Measurements from ENCODE around the gene TCF15. TPM values are rescaled to one million over a fixed set of nuclear protein-coding genes. Genes with fewer than 3 reads are reported as not detected.

Gene TCF15
- total and polyA plus RNA-seq, 4 donors = not detected

DNA sequence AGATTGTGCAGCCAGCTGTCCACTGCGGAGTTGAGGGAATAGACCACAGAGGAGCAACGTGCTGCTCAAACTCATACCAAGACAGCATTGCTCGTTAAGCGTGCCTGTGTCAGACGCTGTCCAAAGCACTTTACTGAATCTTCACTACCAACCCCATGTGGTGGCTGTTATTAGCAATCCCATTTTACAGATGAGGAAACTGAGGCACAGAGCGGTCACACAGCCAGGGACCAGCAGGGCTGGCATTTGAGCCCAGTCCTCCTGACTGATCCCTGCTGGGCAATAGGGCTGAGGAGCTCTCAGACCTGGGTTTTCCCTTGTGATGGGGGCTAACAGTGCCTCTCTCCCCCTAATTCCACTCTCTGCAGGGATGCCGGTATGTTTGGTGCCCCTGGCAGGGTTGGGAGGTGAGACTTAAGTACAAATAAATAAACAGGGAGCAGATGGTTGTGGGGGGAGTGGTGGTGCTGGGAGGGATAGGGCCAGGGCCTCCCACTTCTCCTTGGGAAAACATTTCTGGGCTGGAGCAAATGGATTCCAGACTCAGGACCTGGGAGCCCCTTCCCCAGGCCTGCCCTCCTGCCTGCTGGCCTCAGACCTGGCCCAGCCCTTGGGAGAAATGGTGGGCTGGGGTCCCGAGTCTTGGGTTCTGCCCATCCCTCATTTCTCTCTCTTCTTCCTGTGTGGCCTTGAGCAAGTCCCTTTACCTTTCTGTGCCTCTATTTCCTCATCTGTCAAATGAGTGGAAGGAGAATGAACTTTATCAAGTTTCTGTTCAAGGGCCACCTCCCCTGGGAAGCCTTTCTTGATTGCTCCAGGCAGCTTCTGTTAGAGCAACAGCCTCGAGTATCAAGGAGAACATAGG, 25.2 kb upstream of the TCF15 start:
- H3K9me3 ChIP-seq (ENCODE audit: control insufficient read depth in 4 of 4, low read length in 3 of 4) = no peaks in the 10 kb centered on the region
- 73% methylated on average over 9 of the region's 9 CpGs for WGBS
- no peak overlapping the region for H3K4me3 ChIP-seq (ENCODE audit: low read depth in 1 of 3, low read length in 3 of 3)
- H3K27ac ChIP-seq (ENCODE audit: low read depth in 1 of 2, low read length in 2 of 2) = no peak overlapping the region
- no peak for DNase-seq (ENCODE audit: low spot score)
- H3K27me3 ChIP-seq (ENCODE audit: control insufficient read depth in 4 of 4, insufficient read depth in 4 of 4, low read length in 3 of 4) = no peaks in the 10 kb centered on the region
- TF ChIP-seq RAD21 (IDR thresholded peaks at IDR 0.05) (no peak), SP1 (IDR thresholded peaks at IDR 0.05) (no peak), HNF4G (IDR thresholded peaks at IDR 0.05) (no peak), FOXA2 (IDR thresholded peaks at IDR 0.05) (no peak), GABPA (IDR thresholded peaks at IDR 0.05 in 1 of 2, conservative IDR thresholded peaks at IDR 0.05 in 1 of 2) (no peak), YY1 (IDR thresholded peaks at IDR 0.05) (no peak), NR2F2 (IDR thresholded peaks at IDR 0.05) (no peak)
- H3K36me3 ChIP-seq (ENCODE audit: control insufficient read depth in 4 of 4, insufficient read depth in 3 of 4, low read depth in 1 of 4, low read length in 3 of 4) = no peaks in the 10 kb centered on the region
- H3K9ac ChIP-seq (ENCODE audit: low read depth in 1 of 2, low read length in 2 of 2) = no peak overlapping the region
- no peaks in the 10 kb centered on the region for H3K4me1 ChIP-seq (ENCODE audit: control insufficient read depth in 4 of 4, insufficient read depth in 4 of 4, low read length in 3 of 4)

DNA sequence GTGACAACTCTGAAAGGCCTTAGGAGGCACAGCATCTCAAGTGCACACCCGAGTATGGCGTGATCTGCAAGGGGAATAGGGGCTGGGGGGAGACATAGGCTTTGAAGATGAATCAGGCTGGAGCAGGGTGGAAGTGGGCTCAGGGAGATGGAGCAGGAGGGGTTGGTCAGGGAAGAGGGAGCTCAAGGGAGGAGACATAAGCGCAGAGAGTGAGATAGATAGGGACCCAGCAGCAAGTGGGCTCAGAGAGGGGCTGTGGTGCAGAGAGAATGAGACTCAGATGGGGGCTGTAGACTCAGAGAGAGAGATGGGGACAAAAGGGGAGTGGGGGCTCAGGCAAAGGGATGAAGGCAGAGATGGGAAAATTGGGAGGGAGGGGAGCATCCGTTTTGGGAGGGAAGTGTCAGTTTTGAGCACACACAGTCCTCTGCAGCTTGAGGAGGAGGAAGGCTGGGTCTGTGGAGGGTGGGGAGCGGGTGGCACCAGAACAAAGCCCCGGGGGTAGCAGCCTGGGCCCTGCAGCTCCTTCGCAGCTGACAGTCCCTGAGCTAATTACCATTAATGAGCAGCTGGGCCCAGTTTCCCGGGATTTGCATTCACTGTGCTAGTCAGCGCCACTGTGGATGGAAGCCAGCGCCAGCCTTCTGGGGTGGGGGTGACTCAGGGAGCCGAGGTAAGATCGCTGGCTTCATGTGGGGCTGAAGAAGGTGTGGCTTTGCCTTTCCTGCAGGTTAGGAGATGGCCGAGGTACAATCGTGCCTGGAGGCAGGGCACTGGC, 24.2 kb upstream of the TCF15 start:
- no peaks in the 10 kb centered on the region for H3K9me3 ChIP-seq (ENCODE audit: control insufficient read depth in 4 of 4, low read length in 3 of 4)
- no peaks in the 10 kb centered on the region for H3K27me3 ChIP-seq (ENCODE audit: control insufficient read depth in 4 of 4, insufficient read depth in 4 of 4, low read length in 3 of 4)
- no peak for DNase-seq (ENCODE audit: low spot score)
- TF ChIP-seq TAF1 (conservative IDR thresholded peaks at IDR 0.05) (no peak), JUND (IDR thresholded peaks at IDR 0.05) (no peak), FOXA2 (IDR thresholded peaks at IDR 0.05) (no peak), HNF4A (conservative IDR thresholded peaks at IDR 0.05) (no peak), SP1 (IDR thresholded peaks at IDR 0.05) (no peak), GABPA (IDR thresholded peaks at IDR 0.05 in 1 of 2, conservative IDR thresholded peaks at IDR 0.05 in 1 of 2) (no peak), NR2F2 (IDR thresholded peaks at IDR 0.05) (no peak)
- TF ChIP-seq, protein P1, sequence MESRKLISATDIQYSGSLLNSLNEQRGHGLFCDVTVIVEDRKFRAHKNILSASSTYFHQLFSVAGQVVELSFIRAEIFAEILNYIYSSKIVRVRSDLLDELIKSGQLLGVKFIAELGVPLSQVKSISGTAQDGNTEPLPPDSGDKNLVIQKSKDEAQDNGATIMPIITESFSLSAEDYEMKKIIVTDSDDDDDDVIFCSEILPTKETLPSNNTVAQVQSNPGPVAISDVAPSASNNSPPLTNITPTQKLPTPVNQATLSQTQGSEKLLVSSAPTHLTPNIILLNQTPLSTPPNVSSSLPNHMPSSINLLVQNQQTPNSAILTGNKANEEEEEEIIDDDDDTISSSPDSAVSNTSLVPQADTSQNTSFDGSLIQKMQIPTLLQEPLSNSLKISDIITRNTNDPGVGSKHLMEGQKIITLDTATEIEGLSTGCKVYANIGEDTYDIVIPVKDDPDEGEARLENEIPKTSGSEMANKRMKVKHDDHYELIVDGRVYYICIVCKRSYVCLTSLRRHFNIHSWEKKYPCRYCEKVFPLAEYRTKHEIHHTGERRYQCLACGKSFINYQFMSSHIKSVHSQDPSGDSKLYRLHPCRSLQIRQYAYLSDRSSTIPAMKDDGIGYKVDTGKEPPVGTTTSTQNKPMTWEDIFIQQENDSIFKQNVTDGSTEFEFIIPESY (IDR thresholded peaks at IDR 0.05) = no peak
- TF ChIP-seq, protein P2, sequence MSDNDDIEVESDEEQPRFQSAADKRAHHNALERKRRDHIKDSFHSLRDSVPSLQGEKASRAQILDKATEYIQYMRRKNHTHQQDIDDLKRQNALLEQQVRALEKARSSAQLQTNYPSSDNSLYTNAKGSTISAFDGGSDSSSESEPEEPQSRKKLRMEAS (IDR thresholded peaks at IDR 0.05) = no peak
- no peak overlapping the region for H3K27ac ChIP-seq (ENCODE audit: low read depth in 1 of 2, low read length in 2 of 2)
- no peak overlapping the region for H3K9ac ChIP-seq (ENCODE audit: low read depth in 1 of 2, low read length in 2 of 2)
- H3K4me1 ChIP-seq (ENCODE audit: control insufficient read depth in 4 of 4, insufficient read depth in 4 of 4, low read length in 3 of 4) = no peaks in the 10 kb centered on the region
- 63% methylated on average over 14 of the region's 14 CpGs for WGBS
- H3K36me3 ChIP-seq (ENCODE audit: control insufficient read depth in 4 of 4, insufficient read depth in 3 of 4, low read depth in 1 of 4, low read length in 3 of 4) = no peaks in the 10 kb centered on the region
- H3K4me3 ChIP-seq (ENCODE audit: low read depth in 1 of 3, low read length in 3 of 3) = no peak overlapping the region

DNA sequence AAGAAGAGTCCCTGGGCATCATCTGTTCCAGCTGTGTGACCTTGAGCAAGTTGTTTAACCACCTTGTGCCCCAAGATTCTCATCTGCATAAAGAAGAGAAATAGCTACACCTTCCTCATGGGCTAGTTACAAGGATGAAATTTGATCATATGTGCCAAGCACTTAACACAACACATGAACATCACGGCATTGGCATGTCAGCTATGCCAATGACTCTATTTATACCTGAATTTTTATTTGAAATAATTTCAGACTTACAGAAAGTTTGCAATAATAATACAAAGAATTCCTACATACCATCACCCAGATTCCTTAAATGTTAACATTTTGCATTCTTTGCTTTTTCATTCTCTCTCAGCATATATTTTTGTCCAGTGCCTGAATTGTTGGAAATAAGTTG, 21.0 kb upstream of the TCF15 start:
- 71% methylated on average over 1 of the region's 1 CpG for WGBS
- TF ChIP-seq TAF1 (conservative IDR thresholded peaks at IDR 0.05) (no peak), FOXA2 (IDR thresholded peaks at IDR 0.05) (no peak), SP1 (IDR thresholded peaks at IDR 0.05) (no peak), EGR1 (IDR thresholded peaks at IDR 0.05; ENCODE audit: low read depth in 2 of 2) (no peak), FOXA1 (IDR thresholded peaks at IDR 0.05) (no peak), YY1 (IDR thresholded peaks at IDR 0.05) (no peak), GABPA (IDR thresholded peaks at IDR 0.05 in 1 of 2, conservative IDR thresholded peaks at IDR 0.05 in 1 of 2) (no peak)
- TF ChIP-seq, protein P1 (IDR thresholded peaks at IDR 0.05) = no peak
- TF ChIP-seq, protein P3, sequence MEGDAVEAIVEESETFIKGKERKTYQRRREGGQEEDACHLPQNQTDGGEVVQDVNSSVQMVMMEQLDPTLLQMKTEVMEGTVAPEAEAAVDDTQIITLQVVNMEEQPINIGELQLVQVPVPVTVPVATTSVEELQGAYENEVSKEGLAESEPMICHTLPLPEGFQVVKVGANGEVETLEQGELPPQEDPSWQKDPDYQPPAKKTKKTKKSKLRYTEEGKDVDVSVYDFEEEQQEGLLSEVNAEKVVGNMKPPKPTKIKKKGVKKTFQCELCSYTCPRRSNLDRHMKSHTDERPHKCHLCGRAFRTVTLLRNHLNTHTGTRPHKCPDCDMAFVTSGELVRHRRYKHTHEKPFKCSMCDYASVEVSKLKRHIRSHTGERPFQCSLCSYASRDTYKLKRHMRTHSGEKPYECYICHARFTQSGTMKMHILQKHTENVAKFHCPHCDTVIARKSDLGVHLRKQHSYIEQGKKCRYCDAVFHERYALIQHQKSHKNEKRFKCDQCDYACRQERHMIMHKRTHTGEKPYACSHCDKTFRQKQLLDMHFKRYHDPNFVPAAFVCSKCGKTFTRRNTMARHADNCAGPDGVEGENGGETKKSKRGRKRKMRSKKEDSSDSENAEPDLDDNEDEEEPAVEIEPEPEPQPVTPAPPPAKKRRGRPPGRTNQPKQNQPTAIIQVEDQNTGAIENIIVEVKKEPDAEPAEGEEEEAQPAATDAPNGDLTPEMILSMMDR (IDR thresholded peaks at IDR 0.05; ENCODE audit: low read depth, low read length, missing input control) = no peak

More for the DNA sequence above, 21.0 kb upstream of the TCF15 start:
- Histone ChIP-seq H3K4me3 (ENCODE audit: low read depth in 1 of 3, low read length in 3 of 3) (no peak overlapping the region), H3K9ac (ENCODE audit: low read depth in 1 of 2, low read length in 2 of 2) (no peak overlapping the region), H3K9me3 (ENCODE audit: control insufficient read depth in 4 of 4, low read length in 3 of 4) (no peaks in the 10 kb centered on the region), H3K36me3 (ENCODE audit: control insufficient read depth in 4 of 4, insufficient read depth in 3 of 4, low read depth in 1 of 4, low read length in 3 of 4) (no peaks in the 10 kb centered on the region), H3K27ac (ENCODE audit: low read depth in 1 of 2, low read length in 2 of 2) (no peak overlapping the region), H3K4me1 (ENCODE audit: control insufficient read depth in 4 of 4, insufficient read depth in 4 of 4, low read length in 3 of 4) (no peaks in the 10 kb centered on the region), H3K27me3 (ENCODE audit: control insufficient read depth in 4 of 4, insufficient read depth in 4 of 4, low read length in 3 of 4) (no peaks in the 10 kb centered on the region)
- DNase-seq (ENCODE audit: low spot score) = no peak
